NOMO-1 treated with dmso at 0.1 percent for 144 hours (cell line): ENCODE results near the gene LTBP1.

Experiments
- DNase-seq: peaks from one replicate; lab custom pipeline; 2025; ENCODE audit not compliant: unreplicated experiment; lab: John Stamatoyannopoulos, UW

LTBP1 gene

GRCh38 chr2:32931519-32931918, 15.2 kb upstream of the LTBP1 start:
- DNase-seq: no peak

DNA sequence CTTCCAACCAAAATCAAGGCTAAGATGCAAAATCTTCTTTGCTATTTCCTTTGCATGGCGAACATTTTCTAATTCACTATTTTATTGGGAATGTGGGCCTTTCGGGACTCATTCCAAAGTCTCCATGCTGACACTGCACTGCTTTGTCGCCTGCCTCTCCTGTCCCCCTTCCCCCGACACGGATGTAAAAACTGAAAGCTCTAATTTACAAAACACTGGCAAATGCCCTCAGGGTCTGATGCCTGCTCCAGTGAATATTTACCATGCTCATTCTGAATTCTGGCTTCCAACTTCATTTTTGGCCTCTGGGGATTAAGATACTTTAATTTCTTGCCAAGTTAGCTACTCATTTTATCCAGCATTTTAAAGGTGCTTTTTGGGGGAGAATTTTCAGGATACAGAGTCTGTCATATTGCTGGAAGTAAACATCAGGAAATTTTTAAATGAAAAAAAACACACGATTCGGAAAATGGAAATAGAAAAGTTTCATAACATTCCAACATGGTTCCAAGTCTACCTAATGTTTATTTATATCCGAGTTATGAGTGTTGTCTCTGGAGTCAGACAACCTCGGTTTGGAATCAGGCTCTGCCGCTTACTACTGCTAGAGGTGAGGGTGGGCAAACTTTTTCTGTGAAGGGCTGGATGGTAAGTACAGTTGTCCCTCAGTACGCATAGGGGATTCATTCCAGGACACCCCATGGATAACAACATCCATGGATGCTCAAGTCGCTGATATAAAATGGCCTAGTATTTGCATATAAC, 14.6 kb upstream of the LTBP1 start:
- no peak for DNase-seq

- no peak for DNase-seq
Measured at GRCh38 chr2:32932825-32933755, 13.7 kb upstream of the LTBP1 start.

- no peak for DNase-seq
Measured at GRCh38 chr2:32933756-32934095, 13.0 kb upstream of the LTBP1 start.

DNA sequence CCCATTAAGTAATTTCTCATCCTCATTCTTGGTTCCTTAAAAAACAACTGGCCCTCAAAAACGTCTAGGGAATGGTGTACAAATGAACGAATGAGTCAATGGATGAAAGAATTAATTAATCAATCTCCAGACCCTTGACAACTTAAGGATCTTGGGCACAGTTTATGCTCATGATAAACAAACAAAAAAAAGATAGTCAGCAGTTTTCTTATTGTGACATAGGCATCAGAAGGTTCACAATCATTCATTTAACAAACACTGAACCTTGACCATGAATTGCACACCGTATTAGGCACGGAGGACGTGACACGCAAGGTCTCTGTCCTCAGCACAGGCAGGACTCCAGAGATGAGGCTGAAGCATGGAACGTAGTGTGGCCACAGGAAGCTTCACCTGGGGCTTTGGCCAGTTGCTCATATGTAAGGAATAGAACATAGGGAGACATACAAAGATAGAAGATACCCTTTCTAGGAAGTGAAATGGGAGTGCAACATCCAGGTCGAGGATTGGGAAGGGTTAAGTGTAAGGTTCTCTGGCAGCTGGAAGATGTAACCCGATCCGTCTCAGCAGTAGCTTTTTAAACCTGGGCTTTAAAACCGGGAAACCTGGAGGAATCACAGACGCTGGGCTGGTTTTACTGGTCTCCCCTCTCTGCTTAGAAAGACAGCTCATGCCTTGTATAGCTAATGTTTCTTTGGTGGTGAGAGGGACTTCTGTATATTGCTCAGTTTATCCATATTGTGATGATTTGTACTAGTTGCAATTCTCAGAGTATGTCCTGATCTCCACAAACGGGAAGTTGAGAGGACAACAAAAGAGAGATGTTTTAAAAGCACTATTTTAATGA, 8.9 kb upstream of the LTBP1 start:
- DNase-seq: no peak

GRCh38 chr2:32938934-32939333, 7.8 kb upstream of the LTBP1 start:
- DNase-seq: no peak

DNA sequence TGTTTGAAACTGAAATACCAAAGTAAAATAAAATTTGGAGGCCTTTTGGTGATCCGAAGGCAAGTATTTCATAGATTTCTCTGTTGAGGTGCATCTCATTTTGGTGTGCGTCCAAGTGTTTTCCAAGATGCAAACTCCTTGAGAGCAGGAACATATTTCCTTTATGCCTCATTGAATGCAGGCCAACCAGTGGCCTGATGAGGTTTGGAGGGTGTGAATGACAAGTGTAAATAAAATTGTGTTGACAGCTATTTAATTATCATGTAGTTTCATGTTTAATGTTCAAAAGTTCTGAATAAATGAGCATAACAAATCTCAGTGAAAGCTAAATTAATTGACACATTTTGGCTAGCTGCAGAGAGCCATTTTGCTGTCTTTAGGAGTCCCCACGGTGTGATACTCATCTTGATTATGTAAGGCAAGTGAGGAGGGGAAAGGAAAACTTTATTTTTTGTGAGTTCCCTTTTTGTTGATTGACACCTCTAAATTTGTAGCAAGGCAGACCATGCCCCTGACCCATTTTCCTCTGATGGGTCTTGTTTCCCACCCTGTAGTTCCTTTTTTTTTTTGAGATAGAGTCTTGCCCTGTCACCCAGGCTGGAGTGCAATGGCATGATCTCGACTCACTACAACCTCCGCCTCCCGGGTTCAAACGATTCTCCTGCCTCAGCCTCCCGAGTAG, 6.3 kb upstream of the LTBP1 start:
- DNase-seq: no peak

DNA sequence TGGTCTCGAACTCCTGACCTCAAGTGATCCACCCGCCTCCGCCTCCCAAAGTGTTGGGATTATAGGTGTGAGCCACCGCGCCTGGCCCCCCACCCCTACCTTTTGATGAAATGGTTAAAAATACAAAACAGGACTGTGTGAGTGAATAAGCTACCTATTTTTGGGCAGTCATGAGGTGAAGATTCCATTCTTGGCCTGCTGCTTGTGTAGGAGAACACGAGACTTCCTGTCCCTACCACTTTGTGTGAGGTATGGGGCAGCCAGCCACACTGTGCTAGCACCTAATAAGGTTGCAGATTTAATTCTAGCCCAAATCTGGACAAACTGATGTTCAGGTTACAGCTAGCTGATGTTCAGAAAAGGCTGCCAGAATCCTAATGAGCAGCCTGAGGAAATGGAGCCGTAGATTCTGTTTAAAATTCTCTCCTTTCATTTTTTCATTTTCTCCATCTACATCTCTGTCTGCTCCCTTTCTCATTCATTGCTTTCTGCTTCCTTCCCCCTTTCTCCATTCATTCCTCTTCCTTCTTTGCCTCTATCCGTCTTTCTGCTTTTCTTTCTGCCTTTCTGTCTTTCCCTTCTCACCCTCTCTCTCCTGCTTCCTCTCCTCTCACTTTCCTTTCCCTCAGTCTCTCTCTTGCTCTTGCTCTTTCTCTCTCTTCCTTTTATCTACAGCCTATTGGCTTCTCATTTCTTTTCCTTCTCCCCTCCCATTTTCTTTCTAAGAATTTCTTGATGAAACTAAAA, 4.6 kb upstream of the LTBP1 start:
- no peak for DNase-seq

- DNase-seq: no peak
Measured at GRCh38 chr2:32942793-32943485, 3.8 kb upstream of the LTBP1 start.

DNA sequence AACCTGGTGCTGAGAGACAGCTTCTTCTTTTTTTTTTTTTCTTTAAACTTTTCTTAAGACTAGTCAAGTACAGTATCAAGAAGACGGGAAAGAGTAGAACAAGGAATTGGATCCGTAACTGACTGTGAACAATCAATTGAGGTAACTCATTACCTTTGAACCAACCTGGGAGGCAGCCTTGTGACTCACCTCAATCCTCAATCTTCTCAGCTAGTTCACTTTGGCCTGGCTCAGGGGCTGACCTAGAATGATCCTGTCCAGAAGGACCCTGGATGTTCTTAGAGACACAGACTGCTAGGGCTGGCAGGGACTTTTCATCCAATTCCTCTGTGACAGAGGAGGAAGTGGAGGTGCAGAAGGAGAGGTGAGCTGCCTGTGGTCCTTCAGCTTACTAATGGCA, 1.5 kb upstream of the LTBP1 start:
- DNase-seq: no peak

GRCh38 chr2:32947076-32947483, 327 bp downstream of the LTBP1 start:
- DNase-seq: no peak

- DNase-seq: no peak
Measured at GRCh38 chr2:32947484-32948143, 861 bp downstream of the LTBP1 start.

- DNase-seq: no peak
Measured at GRCh38 chr2:32948266-32948665, 1.5 kb downstream of the LTBP1 start.

DNA sequence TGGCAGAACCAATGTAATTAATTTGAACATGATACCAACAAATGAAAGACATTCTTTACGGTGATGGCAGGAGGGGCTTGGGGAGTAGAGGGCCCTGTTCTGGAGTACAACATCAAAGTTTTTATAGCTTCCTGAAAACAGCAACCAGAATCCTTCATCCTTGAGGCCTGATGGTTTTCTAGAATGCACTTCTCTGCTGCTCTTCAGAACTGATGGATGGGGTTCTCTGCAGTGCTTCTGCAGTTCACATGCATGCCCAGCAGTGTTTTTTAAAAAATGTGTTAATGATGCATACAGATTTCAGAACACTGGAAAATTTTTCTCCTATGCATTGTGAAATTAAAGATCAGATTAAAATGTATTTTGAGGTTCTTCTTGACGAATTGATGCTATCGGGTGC, 2.5 kb downstream of the LTBP1 start:
- no peak for DNase-seq

DNA sequence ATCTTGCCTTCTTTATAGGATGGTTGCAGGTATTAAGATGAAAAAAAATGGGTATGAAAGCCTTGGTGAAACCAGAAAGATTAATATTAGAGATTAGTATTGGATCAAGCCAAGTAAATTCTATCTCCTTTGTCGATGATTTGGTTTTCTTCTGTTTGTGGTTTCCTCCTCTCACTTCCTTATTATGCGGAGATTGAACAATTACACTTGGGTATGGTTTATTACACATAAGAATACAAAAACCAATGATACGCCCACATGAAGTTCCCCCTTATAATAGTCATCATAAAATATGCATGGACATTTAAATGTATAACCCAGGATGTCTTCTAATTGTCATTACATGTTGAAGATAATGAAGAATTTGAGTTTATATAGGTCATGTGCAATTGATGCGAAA, 4.9 kb downstream of the LTBP1 start:
- no peak for DNase-seq

DNA sequence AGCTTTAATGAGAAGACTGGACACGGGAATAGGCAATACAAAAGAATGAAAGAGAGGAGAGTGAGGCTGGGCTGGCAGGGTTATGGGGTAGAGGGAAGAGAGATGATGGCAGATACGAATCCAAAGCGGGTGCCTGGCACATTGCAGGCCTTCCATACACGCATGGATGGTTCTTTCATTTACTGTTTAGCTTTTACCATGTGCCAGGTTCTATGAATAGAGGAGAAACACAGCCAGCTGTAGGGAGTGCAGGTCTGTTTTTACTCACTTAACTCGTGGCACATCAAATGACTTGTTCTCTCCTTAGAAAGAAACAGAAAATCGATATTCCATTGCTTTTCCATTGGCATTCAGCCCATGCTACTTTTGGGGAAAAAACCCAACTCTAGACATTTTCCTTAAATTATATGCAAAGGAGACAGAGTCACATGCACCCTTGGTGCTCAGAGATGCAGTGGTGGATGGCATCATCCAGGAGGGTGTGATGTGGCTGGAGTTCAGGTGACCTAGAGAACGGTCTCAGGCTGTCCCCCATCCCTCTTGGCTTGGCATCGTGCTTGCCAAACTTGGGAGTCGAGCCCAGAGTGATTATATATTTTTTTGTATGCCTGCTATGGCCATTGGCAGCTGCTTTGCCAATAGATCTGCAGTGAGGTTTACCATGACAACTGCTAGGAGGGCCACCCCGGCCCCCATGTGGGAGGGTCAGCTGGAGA, 6.2 kb downstream of the LTBP1 start:
- DNase-seq: no peak

DNA sequence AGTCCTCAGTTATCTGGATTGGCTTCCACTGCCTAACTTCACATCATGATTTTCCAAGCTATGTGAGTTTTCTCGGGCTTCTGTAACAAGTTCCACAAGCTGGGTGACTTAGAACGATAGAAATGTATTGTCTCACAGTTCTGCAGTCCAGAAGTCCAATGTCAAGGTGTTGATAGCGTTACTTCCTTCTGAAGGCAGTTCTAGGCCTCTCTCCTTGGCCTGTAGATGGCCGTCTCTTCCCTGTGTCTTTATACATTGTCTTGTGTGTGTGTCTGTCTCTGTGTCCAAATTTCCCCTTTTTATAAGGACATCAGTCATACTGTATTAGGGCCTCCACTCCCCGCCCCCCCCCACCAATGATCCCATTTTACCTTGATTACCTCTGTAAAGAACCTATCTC, 7.5 kb downstream of the LTBP1 start:
- no peak for DNase-seq

GRCh38 chr2:32958821-32959220, 12.1 kb downstream of the LTBP1 start:
- DNase-seq: no peak
